Keratinocyte (primary cell): ENCODE results near the gene POC5.

Source experiments
- EZH2 ChIP-seq: IDR thresholded peaks from one replicate; pipeline ENCODE4 v1.6.1; 2012; ENCODE audit warnings: inconsistent platforms, mild to moderate bottlenecking, low read length, moderate library complexity
- TF ChIP-seq, protein P1 (sequence below), 3 experiments: IDR thresholded peaks in 1 of 3; conservative IDR thresholded peaks in 1 of 3; optimal IDR thresholded peaks in 1 of 3; 2 replicates in 2 of 3; 3 replicates in 1 of 3; pipeline versions ENCODE3 to v1.5.1; 2011; ENCODE audit warnings: low read length in 3 of 3, mild to moderate bottlenecking in 3 of 3, moderate library complexity in 2 of 3, control low read depth in 1 of 3, inconsistent platforms in 1 of 3; ENCODE audit not compliant: insufficient read depth in 2 of 3; ENCODE audit errors: extremely low read depth in 1 of 3

DNA sequence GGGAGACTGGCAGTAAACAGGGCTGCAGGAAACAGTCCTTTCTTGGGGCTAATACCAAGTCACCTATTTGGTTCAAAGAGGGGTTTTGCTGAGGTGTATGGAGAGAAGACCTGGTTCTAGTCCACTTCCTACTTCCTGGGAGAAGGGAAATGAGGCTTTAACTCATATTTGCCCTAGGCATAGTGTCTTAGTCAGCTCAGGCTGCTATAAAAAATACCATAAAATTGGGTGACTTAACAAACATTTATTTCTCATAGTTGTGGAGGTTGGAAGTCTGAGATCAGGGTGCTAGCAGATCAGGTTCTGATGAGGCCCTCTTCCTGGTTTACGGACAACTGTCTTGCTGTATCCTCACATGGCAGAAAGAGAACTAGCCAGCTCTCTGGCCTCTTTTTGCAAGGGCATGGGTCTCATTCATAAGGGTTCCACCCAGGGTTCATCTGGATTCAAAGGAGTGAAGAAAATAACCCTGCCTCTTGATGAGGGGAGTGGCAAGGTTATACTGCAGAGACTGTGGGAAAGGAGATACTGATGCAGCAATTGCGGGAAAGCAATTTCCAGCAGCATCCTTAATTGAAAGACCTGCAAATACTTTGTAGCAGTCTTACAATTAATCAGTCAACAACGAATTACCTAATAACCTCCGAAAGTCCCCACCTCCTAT, 65.5 kb downstream of the POC5 start:
- no peak for TF ChIP-seq EZH2
- TF ChIP-seq, protein P1, sequence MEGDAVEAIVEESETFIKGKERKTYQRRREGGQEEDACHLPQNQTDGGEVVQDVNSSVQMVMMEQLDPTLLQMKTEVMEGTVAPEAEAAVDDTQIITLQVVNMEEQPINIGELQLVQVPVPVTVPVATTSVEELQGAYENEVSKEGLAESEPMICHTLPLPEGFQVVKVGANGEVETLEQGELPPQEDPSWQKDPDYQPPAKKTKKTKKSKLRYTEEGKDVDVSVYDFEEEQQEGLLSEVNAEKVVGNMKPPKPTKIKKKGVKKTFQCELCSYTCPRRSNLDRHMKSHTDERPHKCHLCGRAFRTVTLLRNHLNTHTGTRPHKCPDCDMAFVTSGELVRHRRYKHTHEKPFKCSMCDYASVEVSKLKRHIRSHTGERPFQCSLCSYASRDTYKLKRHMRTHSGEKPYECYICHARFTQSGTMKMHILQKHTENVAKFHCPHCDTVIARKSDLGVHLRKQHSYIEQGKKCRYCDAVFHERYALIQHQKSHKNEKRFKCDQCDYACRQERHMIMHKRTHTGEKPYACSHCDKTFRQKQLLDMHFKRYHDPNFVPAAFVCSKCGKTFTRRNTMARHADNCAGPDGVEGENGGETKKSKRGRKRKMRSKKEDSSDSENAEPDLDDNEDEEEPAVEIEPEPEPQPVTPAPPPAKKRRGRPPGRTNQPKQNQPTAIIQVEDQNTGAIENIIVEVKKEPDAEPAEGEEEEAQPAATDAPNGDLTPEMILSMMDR (optimal IDR thresholded peaks at IDR 0.05 in 1 of 3, IDR thresholded peaks at IDR 0.05 in 1 of 3, conservative IDR thresholded peaks at IDR 0.05 in 1 of 3; ENCODE audit: extremely low read depth in 1 of 3, insufficient read depth in 2 of 3, low read length in 3 of 3): no peak
